Rectal smooth muscle tissue (tissue), 1 donor: ENCODE results near the gene KRTAP6-3.

ENCODE experiments used
- H3K27ac ChIP-seq: one replicate; pipeline ENCODE4 v1.7.0; 2013; ENCODE audit warnings: low read depth, low read length, inconsistent platforms
- H3K27me3 ChIP-seq: one replicate; pipeline ENCODE4 v1.7.0; 2013; ENCODE audit warnings: low read length; ENCODE audit not compliant: control insufficient read depth, insufficient read depth
- H3K36me3 ChIP-seq: one replicate; pipeline ENCODE4 v1.7.0; 2013; ENCODE audit warnings: low read length; ENCODE audit not compliant: control insufficient read depth, insufficient read depth
- H3K4me1 ChIP-seq: one replicate; pipeline ENCODE4 v1.7.0; 2013; ENCODE audit warnings: low read length; ENCODE audit not compliant: control insufficient read depth, insufficient read depth
- H3K4me3 ChIP-seq: one replicate; pipeline ENCODE4 v1.7.0; 2013; ENCODE audit warnings: low read length
- H3K9ac ChIP-seq: one replicate; pipeline ENCODE4 v1.7.0; 2013; ENCODE audit warnings: low read length

Gene KRTAP6-3

GRCh38 chr21:30598802-30599201 is 6.6 kb downstream of the KRTAP6-3 start, which contains the start of gene KRTAP6-2:
Gene KRTAP6-2, minus strand, starts transcription at chr21:30598902. Its CDS starts 28 bp downstream, at chr21:30598874.
- no peak within 1 kb of the TSS for H3K27ac ChIP-seq
- no peaks in the 10 kb centered on the region for H3K27me3 ChIP-seq
- H3K36me3 ChIP-seq, result no peaks in the 10 kb centered on the region
- no peak within 1 kb of the TSS for H3K9ac ChIP-seq
- no peaks in the 10 kb centered on the region for H3K4me1 ChIP-seq
- H3K4me3 ChIP-seq, result no peak within 1 kb of the TSS

- no peaks in the 10 kb centered on the region for H3K4me1 ChIP-seq
Observed at GRCh38 chr21:30600787-30601186, 8.5 kb downstream of the KRTAP6-3 start, which contains the start of gene KRTAP22-1. Gene KRTAP22-1, plus strand, starts transcription at chr21:30601087.

GRCh38 chr21:30605968-30606367 is 13.7 kb downstream of the KRTAP6-3 start:
- Histone ChIP-seq H3K4me3 (no peak overlapping the region), H3K4me1 (no peaks in the 10 kb centered on the region), H3K27ac (no peak overlapping the region), H3K36me3 (no peaks in the 10 kb centered on the region), H3K27me3 (no peaks in the 10 kb centered on the region), H3K9ac (no peak overlapping the region)

More at GRCh38 chr21:30600787-30601186, 8.5 kb downstream of the KRTAP6-3 start, which contains the start of gene KRTAP22-1:
- no peak within 1 kb of the TSS for H3K9ac ChIP-seq
- no peak within 1 kb of the TSS for H3K4me3 ChIP-seq
- no peak within 1 kb of the TSS for H3K27ac ChIP-seq
- no peaks in the 10 kb centered on the region for H3K27me3 ChIP-seq
- no peaks in the 10 kb centered on the region for H3K36me3 ChIP-seq

GRCh38 chr21:30612132-30612531 is 19.9 kb downstream of the KRTAP6-3 start:
- Histone ChIP-seq H3K27me3 (no peaks in the 10 kb centered on the region), H3K4me1 (no peaks in the 10 kb centered on the region), H3K27ac (no peak overlapping the region), H3K9ac (no peak overlapping the region), H3K4me3 (no peak overlapping the region), H3K36me3 (no peaks in the 10 kb centered on the region)

- Histone ChIP-seq H3K9ac (no peak within 1 kb of the TSS), H3K4me3 (no peak within 1 kb of the TSS), H3K4me1 (no peaks in the 10 kb centered on the region), H3K27me3 (no peaks in the 10 kb centered on the region), H3K27ac (no peak within 1 kb of the TSS), H3K36me3 (no peaks in the 10 kb centered on the region)
Observed at GRCh38 chr21:30613836-30614235, 21.6 kb downstream of the KRTAP6-3 start, which contains the start of gene KRTAP6-1. Gene KRTAP6-1, minus strand, starts transcription at chr21:30613930. Its CDS starts 26 bp downstream, at chr21:30613904.

DNA sequence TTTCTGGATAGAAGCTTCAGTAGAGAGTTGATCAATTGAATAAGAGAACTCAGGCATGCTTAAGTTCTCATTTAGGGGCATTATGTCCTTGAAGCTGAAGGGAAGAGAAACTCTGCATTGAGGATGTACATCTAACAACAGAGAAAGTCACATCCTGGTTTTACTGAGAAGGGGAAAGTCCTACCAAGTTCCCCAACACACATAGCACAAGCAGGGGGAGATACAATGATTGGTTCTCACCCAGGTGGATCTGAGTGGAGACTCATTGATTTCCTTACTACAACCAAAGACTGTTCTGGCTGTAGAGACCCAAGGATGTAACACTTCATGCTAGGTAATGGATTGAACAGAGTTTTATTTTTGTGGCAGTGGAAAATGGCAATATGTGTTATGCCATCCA is 23.0 kb downstream of the KRTAP6-3 start:
- no peaks in the 10 kb centered on the region for H3K27me3 ChIP-seq
- no peaks in the 10 kb centered on the region for H3K36me3 ChIP-seq
- H3K4me3 ChIP-seq, result no peak overlapping the region
- no peaks in the 10 kb centered on the region for H3K4me1 ChIP-seq
- no peak overlapping the region for H3K27ac ChIP-seq
- no peak overlapping the region for H3K9ac ChIP-seq

GRCh38 chr21:30616125-30616524 is 23.9 kb downstream of the KRTAP6-3 start, which contains the start of gene KRTAP20-1:
Gene KRTAP20-1, plus strand, starts transcription at chr21:30616425. Its CDS starts 30 bp downstream, at chr21:30616455.
- H3K36me3 ChIP-seq, result no peaks in the 10 kb centered on the region

DNA sequence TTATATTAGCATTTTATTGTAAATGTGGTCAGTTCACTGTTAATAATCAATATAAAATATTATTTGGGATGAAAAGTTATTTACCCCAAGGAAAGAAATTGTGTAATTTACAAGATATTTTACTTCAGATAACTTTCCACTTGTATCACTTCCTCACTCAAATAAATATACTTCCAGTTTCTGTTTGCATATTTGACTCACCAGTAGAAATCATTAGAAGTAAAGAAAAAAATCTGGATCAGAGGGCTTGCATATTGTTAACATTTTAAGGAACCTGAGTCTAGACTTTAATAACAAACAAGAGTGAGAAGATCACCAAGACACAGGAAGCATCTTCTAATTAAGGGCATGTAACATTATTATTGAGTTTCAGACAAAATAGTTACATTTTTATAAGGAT is 27.8 kb downstream of the KRTAP6-3 start:
- Histone ChIP-seq H3K4me1 (no peaks in the 10 kb centered on the region), H3K36me3 (no peaks in the 10 kb centered on the region)

More at GRCh38 chr21:30616125-30616524, 23.9 kb downstream of the KRTAP6-3 start, which contains the start of gene KRTAP20-1:
- Histone ChIP-seq H3K4me1 (no peaks in the 10 kb centered on the region), H3K9ac (no peak within 1 kb of the TSS), H3K4me3 (no peak within 1 kb of the TSS), H3K27ac (no peak within 1 kb of the TSS), H3K27me3 (no peaks in the 10 kb centered on the region)

DNA sequence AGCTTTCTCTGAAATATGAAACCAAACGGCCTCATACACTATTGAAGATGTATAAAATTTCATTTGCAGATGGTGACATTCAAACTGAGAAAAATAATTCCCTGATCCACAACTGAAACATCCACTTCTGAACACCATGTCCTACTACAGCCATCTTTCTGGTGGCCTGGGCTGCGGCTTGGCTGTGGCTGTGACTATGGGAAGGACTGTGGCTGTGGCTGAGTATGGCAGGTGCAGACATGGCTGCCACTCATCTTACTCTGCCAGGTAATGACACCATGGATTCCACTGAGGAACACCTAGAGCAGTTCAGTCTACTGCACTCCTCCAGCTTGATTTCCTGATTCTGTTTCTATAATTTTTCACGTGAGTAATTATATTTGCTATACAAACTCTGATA is 28.3 kb downstream of the KRTAP6-3 start, which contains the start of gene KRTAP20-4:
Gene KRTAP20-4 (plus strand): TSS at position 106 of the 400 bp plus-strand sequence.
- no peak within 1 kb of the TSS for H3K9ac ChIP-seq

More for the DNA sequence above, 27.8 kb downstream of the KRTAP6-3 start:
- no peak overlapping the region for H3K9ac ChIP-seq
- H3K27ac ChIP-seq, result no peak overlapping the region
- no peaks in the 10 kb centered on the region for H3K27me3 ChIP-seq
- no peak overlapping the region for H3K4me3 ChIP-seq

GRCh38 chr21:30623362-30623761 is 31.1 kb downstream of the KRTAP6-3 start:
- no peak overlapping the region for H3K4me3 ChIP-seq
- H3K27ac ChIP-seq, result no peak overlapping the region
- H3K4me1 ChIP-seq, result no peaks in the 10 kb centered on the region
- no peaks in the 10 kb centered on the region for H3K36me3 ChIP-seq
- H3K27me3 ChIP-seq, result no peaks in the 10 kb centered on the region
- no peak overlapping the region for H3K9ac ChIP-seq

More for the DNA sequence above, 28.3 kb downstream of the KRTAP6-3 start, which contains the start of gene KRTAP20-4:
- Histone ChIP-seq H3K27ac (no peak within 1 kb of the TSS), H3K4me1 (no peaks in the 10 kb centered on the region), H3K27me3 (no peaks in the 10 kb centered on the region), H3K36me3 (no peaks in the 10 kb centered on the region), H3K4me3 (no peak within 1 kb of the TSS)

GRCh38 chr21:30625449-30626165 is 33.4 kb downstream of the KRTAP6-3 start:
- no peak overlapping the region for H3K9ac ChIP-seq
- no peak overlapping the region for H3K27ac ChIP-seq
- no peaks in the 10 kb centered on the region for H3K4me1 ChIP-seq
- H3K36me3 ChIP-seq, result no peaks in the 10 kb centered on the region
- H3K27me3 ChIP-seq, result no peaks in the 10 kb centered on the region
- no peak overlapping the region for H3K4me3 ChIP-seq

GRCh38 chr21:30628109-30628508 is 35.9 kb downstream of the KRTAP6-3 start:
- Histone ChIP-seq H3K27me3 (no peaks in the 10 kb centered on the region), H3K27ac (no peak overlapping the region), H3K4me1 (no peaks in the 10 kb centered on the region), H3K36me3 (no peaks in the 10 kb centered on the region), H3K4me3 (no peak overlapping the region), H3K9ac (no peak overlapping the region)
